Occipital lobe (tissue), 2 donors: Measurements from ENCODE around the gene C1orf226. TPM values are rescaled to one million over a fixed set of nuclear protein-coding genes. Genes with fewer than 3 reads are reported as not detected.

ENCODE experiments used
- DNase-seq: peaks from one replicate; lab custom pipeline; 2025; lab: John Stamatoyannopoulos, UW
- total RNA-seq: library from RNA; depleted of rRNA; stranded (reverse); fragments of >200 nt; gene quantifications from one replicate; pipeline ENCODE4 v1.2.3, GENCODE V29; 2014

C1orf226 gene
- total RNA-seq, 1 donor from 2014 or later, result 1.1 TPM

GRCh38 chr1:162365284-162366020 lies 16.1 kb upstream of the C1orf226 start:
- no peak for DNase-seq

GRCh38 chr1:162366149-162366548 lies 15.4 kb upstream of the C1orf226 start:
- no peak for DNase-seq

- no peak for DNase-seq
Measured at GRCh38 chr1:162366671-162367070, 14.9 kb upstream of the C1orf226 start.

DNA sequence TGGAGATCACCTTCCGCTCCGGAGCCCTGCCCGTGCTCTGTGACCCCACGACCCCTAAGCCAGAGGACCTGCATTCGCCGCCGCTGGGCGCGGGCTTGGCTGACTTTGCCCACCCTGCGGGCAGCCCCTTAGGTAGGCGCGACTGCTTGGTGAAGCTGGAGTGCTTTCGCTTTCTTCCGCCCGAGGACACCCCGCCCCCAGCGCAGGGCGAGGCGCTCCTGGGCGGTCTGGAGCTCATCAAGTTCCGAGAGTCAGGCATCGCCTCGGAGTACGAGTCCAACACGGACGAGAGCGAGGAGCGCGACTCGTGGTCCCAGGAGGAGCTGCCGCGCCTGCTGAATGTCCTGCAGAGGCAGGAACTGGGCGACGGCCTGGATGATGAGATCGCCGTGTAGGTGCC lies 14.5 kb upstream of the C1orf226 start:
- no peak for DNase-seq

GRCh38 chr1:162367772-162368171 lies 13.8 kb upstream of the C1orf226 start:
- no peak for DNase-seq

- no peak for DNase-seq
Measured at GRCh38 chr1:162368451-162368850, 13.1 kb upstream of the C1orf226 start.

DNA sequence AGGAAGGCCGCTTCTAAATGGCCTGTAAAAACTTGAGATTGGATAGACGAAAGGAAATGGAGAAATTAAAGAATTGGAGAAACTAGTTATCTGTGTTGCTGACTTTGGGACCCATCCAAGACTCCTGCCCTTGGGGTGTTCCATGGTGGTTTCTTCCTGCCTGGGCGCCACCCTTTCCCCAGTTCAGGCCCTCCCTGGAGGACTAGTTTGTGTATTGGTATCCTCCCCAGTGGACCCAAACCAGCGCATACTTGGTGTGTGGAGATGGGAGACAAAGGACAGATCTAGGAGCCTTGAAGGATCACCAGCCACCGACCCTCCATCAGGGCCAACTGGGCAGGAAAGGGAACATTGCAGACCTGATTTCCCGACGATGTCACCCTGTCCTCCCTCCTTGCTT lies 12.0 kb upstream of the C1orf226 start:
- no peak for DNase-seq

DNA sequence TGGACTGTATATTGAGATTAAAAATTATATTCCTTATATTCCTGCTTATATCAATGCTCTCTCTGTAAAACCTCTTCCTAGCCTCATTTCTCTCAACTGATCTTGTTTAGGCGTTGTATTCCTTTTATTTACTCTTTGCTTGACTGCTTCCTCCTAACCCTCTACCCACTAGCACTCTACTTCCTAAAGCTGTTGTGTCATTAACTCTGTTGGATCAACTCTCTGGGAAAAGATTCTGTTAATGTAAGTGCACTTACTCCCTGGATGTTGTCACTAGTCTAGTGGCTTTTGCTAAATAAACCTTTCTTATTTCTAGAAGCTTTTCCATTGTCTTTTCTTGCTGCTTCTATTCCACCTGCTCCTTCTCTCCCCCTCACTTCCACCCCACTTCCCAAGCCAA lies 11.4 kb upstream of the C1orf226 start:
- DNase-seq, result no peak

GRCh38 chr1:162370721-162371120 lies 10.8 kb upstream of the C1orf226 start:
- no peak for DNase-seq

GRCh38 chr1:162371611-162372010 lies 9.9 kb upstream of the C1orf226 start:
- no peak for DNase-seq

DNA sequence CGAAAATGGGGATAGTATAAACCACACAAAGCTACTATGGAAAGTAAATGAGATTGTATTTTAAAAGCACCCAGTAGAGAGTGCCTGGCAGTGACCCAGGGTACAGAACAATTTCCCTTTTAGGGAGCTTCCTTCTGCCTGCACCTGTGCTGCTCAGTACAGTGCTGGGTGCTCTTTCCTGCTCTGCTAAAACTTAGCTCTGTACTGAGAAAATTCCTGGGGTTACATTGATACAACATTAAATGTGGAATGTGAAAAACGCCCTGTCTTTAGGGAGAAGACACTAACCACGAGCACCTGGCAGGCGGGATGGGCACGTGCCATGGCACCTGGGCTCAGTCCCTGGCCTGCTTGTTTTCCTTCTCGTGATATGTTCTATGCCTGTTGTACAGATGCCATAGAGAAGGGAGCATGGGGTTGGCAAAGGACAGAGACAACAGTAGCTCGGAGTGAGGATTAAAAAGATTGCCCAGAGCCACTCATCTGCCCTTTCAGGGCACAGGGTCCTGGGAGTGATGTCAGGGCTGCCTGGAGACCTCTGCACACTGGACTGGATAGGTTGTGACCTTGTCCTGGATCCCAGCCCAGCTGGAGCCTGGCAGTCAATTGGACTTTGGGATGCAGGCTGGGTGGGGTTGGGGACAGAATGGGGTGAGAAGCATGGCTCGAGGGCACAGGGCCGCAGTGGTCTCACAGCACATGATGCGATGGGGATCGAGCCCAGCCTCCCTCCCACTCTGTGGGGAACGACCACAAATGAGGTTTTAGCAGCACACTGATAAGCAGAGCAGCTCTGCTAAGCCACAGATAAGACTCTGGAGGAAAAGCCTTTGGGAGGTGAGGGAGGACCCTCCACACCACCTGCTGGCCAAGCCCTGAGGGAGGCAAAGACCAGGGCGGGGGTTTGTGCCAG lies 9.1 kb upstream of the C1orf226 start:
- no peak for DNase-seq

GRCh38 chr1:162373072-162373427 lies 8.5 kb upstream of the C1orf226 start:
- DNase-seq, result no peak

DNA sequence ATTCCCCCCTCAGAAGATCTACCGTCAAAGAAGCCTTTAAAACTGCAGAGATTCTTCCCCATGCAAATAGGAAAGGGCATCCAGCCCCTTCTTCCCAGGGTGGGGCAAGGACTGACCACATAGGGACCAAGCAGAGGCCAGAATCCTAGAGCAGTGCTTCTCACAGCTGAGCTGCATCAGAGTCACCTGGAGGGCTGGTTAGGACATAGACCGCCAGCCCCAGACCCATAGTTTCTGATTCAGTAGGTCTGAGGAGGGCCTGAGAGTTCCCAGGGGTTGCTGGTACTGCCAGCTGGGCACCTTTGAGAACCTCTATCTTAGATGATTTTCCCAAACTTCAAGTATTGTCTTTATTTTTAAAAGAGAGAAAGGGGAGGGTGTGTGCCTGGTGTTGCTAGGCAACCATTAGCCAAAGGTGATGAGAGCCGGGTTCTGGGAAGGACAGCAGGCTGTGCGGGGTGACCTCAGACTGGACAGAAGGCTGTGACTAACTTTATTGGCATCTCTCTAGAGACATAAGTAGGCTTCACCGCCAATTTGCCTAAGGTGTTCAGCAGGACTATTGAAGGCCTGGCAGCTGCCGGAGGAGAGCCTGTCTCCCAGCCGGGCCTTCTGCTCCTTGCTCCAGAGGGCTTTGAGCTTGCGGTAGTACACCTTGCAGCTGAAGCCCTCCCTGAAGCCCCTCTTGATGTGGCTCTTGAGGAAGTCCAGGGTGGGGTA lies 7.8 kb upstream of the C1orf226 start:
- no peak for DNase-seq

DNA sequence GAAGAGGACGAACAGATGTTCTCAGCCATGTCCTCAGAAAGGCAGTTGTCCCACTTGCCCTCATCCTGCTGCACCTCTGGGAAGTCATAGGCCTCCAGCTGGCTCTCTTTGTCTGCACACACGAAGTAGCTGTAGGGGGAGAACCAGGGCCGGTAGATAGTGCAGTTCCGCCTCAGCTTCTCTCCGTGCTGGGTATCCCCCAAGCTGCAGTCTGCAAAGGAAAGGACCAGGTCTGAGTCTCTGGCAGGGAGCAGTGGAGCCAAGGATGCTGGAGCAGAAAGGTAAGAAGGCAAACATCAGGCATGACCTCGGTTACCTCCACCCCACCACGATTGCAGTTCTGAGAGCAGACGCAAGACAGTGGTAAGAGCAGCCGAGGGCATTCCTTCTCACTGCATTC lies 7.1 kb upstream of the C1orf226 start:
- DNase-seq, result no peak

- no peak for DNase-seq
Measured at GRCh38 chr1:162375463-162375862, 6.1 kb upstream of the C1orf226 start.

DNA sequence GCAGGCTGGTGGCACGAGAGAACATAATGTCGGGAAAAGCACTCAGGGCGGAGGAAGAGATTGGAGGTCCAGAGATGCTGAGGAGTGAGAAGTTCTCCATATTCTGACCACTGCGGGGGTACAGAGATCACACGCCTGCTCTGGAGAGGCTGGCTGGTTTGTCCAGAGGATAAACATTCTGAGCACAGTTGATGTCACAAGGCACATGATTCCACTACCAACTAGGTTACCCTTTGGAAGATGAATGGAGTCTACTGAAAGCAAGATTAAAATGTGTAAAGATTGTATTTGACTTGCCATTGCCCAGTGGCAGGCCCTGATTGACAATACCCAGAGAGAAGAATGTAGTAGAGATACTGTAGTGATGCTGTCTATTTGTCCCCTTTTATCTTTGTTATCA lies 4.8 kb upstream of the C1orf226 start, which contains the start of gene SPATA46:
SPATA46 (minus strand) TSS at position 164 of the 400 bp plus-strand sequence; CDS start at position 100, 64 bp downstream.
- DNase-seq, result no peak

- DNase-seq, result no peak
Measured at GRCh38 chr1:162380061-162380846, 1.3 kb upstream of the C1orf226 start.

DNA sequence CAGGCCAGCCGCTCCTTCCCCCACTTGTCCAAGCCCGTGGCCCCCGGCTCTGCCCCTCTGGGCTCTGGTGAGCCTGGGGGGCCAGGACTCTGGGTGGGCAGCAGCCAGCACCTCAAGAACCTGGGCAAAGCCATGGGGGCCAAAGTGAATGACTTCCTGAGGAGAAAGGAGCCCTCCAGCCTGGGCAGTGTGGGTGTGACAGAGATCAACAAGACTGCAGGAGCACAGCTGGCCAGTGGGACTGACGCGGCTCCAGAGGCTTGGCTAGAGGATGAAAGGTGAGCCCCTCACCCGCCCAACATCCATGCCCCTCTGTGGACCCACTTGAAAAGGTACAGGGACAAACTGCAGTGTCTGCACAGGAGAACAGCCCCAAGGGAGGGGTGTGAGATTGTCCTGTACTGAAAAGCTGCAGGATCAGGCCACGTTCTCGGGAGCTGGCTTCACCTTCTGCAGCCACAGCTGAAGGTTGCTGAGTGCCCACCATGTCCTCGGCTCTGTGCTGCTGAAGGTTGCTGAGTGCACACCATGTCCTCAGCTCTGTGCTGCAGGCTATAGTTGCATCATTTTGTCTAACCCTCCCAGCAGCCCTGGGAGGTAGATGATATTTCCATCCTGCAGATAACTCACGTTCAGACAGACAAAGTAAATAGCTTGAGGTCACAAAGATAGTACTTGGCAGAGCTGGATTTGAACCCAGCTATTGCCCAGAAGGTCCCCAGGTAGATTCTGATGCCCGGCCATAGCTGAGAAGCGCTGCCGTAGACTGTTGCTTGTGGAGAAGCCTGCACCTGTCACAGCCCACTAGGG lies 618 bp downstream of the C1orf226 start:
- DNase-seq, result no peak

- no peak for DNase-seq
Measured at GRCh38 chr1:162383091-162383490, 1.6 kb downstream of the C1orf226 start.

GRCh38 chr1:162383516-162383915 lies 2.0 kb downstream of the C1orf226 start:
- DNase-seq, result no peak
